ENCODE results near the gene ATP5IF1.

Gene ATP5IF1

GRCh38 chr1:28267633-28268032 lies 31.7 kb downstream of the ATP5IF1 start:
- no peak for DNase-seq

GRCh38 chr1:28269529-28269928 lies 33.6 kb downstream of the ATP5IF1 start:
- no peak for DNase-seq

GRCh38 chr1:28272215-28272852 lies 36.4 kb downstream of the ATP5IF1 start:
- DNase-seq = no peak

- DNase-seq = no peak
These were observed 37.4 kb downstream of the ATP5IF1 start for GRCh38 chr1:28273216-28273860.

GRCh38 chr1:28278763-28279162 lies 42.8 kb downstream of the ATP5IF1 start:
- no peak for DNase-seq

- no peak for DNase-seq
These were observed 43.8 kb downstream of the ATP5IF1 start for GRCh38 chr1:28279721-28280120.

GRCh38 chr1:28280501-28280900 lies 44.6 kb downstream of the ATP5IF1 start:
- no peak for DNase-seq

GRCh38 chr1:28280977-28281381 lies 45.1 kb downstream of the ATP5IF1 start:
- no peak for DNase-seq

- no peak for DNase-seq
These were observed 45.9 kb downstream of the ATP5IF1 start for GRCh38 chr1:28281608-28282425.

GRCh38 chr1:28282426-28283407 lies 46.8 kb downstream of the ATP5IF1 start:
- no peak for DNase-seq

- DNase-seq = no peak
These were observed 50.2 kb downstream of the ATP5IF1 start for GRCh38 chr1:28286111-28286510.

Measured in activated gamma-delta T cell (primary cell).